HepG2 (cell line): Measurements from ENCODE around the gene SCFD1. TPM values are rescaled to one million over a fixed set of nuclear protein-coding genes. Genes with fewer than 3 reads are reported as not detected.

Experiments used
- AGO1 ChIP-seq: fragments of 200-400 bp; formaldehyde crosslinking; IDR thresholded peaks from 2 replicates; pipeline ENCODE4 v1.6.1; 2017; ENCODE audit warnings: mild to moderate bottlenecking, low read depth, low read length, moderate library complexity; ENCODE audit not compliant: poor library complexity, severe bottlenecking
- ARNTL ChIP-seq: sonication (generic); formaldehyde crosslinking; IDR thresholded peaks from 2 replicates; pipeline ENCODE4 v1.4.0; 2020; ENCODE audit warnings: mild to moderate bottlenecking, missing genetic modification reagents
- GRHL1 ChIP-seq: sonication (generic); formaldehyde crosslinking; conservative IDR thresholded peaks from 2 replicates; pipeline ENCODE4 v1.8.0; 2022; ENCODE audit warnings: missing genetic modification reagents
- HHEX ChIP-seq: IDR thresholded peaks from 2 replicates; pipeline ENCODE4 v1.6.1; 2016; ENCODE audit warnings: control low read depth
- MED1 ChIP-seq: sonication (generic); formaldehyde crosslinking; IDR thresholded peaks from 2 replicates; pipeline ENCODE4 v1.4.0; 2020; ENCODE audit warnings: missing genetic modification reagents
- NFKBIZ ChIP-seq: IDR thresholded peaks from 2 replicates; pipeline ENCODE4 v1.6.1; 2018; ENCODE audit warnings: missing genetic modification reagents, missing compliant biosample characterization
- POGZ ChIP-seq: sonication (generic); formaldehyde crosslinking; IDR thresholded peaks from 2 replicates; pipeline ENCODE4 v1.4.0; 2020; ENCODE audit warnings: mild to moderate bottlenecking, missing genetic modification reagents
- RORA ChIP-seq: sonication (generic); formaldehyde crosslinking; IDR thresholded peaks from 2 replicates; pipeline ENCODE4 v1.5.0; 2020; ENCODE audit warnings: mild to moderate bottlenecking, missing genetic modification reagents, moderate library complexity
- SOX13 ChIP-seq, 3 experiments: fragments of 450-650 bp in 1 of 3; sonication (generic) in 1 of 3; formaldehyde crosslinking in 1 of 3; IDR thresholded peaks in 2 of 3; conservative IDR thresholded peaks in 1 of 3; 2 replicates each; pipeline versions ENCODE4 v1.5.0 to v1.6.1; 2016 to 2020; ENCODE audit warnings: antibody characterized with exemption in 1 of 3, mild to moderate bottlenecking in 1 of 3, missing compliant biosample characterization in 1 of 3, missing genetic modification reagents in 1 of 3, moderate library complexity in 1 of 3
- TCF7L2 ChIP-seq: IDR thresholded peaks from 2 replicates; pipeline ENCODE4 v1.6.1; 2011; ENCODE audit warnings: mild to moderate bottlenecking, low read depth, low read length, moderate library complexity
- TMF1 ChIP-seq: sonication (generic); formaldehyde crosslinking; IDR thresholded peaks from 2 replicates; pipeline ENCODE4 v1.8.1; 2022; ENCODE audit warnings: low read depth, missing genetic modification reagents
- TP53 ChIP-seq: sonication (generic); formaldehyde crosslinking; conservative IDR thresholded peaks from 2 replicates; pipeline ENCODE4 v1.4.0; 2020; ENCODE audit warnings: missing genetic modification reagents
- WIZ ChIP-seq: sonication (generic); formaldehyde crosslinking; IDR thresholded peaks from 2 replicates; pipeline ENCODE4 v1.5.1; 2020; ENCODE audit warnings: mild to moderate bottlenecking, missing genetic modification reagents
- ZNF232 ChIP-seq: sonication (generic); formaldehyde crosslinking; IDR thresholded peaks from 2 replicates; pipeline ENCODE4 v1.4.0; 2020; ENCODE audit warnings: missing genetic modification reagents, borderline replicate concordance
- ZNF235 ChIP-seq: sonication (generic); formaldehyde crosslinking; IDR thresholded peaks from 2 replicates; pipeline ENCODE4 v1.8.1; 2023; ENCODE audit warnings: mild to moderate bottlenecking, missing genetic modification reagents, borderline replicate concordance
- ZNF441 ChIP-seq: sonication (generic); formaldehyde crosslinking; IDR thresholded peaks from 2 replicates; pipeline ENCODE4 v1.7.0; 2021; ENCODE audit warnings: missing genetic modification reagents, borderline replicate concordance
- ZNF749 ChIP-seq: sonication (generic); formaldehyde crosslinking; IDR thresholded peaks from 2 replicates; pipeline ENCODE4 v1.8.0; 2022; ENCODE audit warnings: mild to moderate bottlenecking, missing genetic modification reagents, moderate library complexity, borderline replicate concordance
- ZNF792 ChIP-seq: IDR thresholded peaks from 2 replicates; pipeline ENCODE4 v1.6.1; 2016
- polyA plus RNA-seq, 8 experiments: library from polyadenylated mRNA; depleted of rRNA in 3 of 8; stranded (reverse) in 7 of 8; unstranded in 1 of 8; fragments of >200 nt; fragmentation: Illumina TruSeq in 4 of 8; extraction: Trizol in 4 of 8; gene quantifications; 2 replicates each; pipeline versions ENCODE4 v1.2.1 to v1.2.3, GENCODE V29; 2011 to 2016; ENCODE audit warnings: low read depth in 4 of 8, missing spikeins in 1 of 8, mixed read lengths in 1 of 8; ENCODE audit not compliant: insufficient read depth in 1 of 8
- total RNA-seq, 5 experiments: library from RNA; depleted of rRNA; stranded (reverse); fragments of >200 nt; fragmentation: Illumina TruSeq; extraction: Trizol; gene quantifications; 2 replicates each; pipeline ENCODE4 v1.2.3, GENCODE V29; 2016; ENCODE audit warnings: low read depth in 1 of 5
- TF ChIP-seq, protein P1 (sequence below): IDR thresholded peaks from 2 replicates; pipeline ENCODE4 v1.6.1; 2016; ENCODE audit warnings: control low read depth
- TF ChIP-seq, protein P2 (sequence below): sonication (generic); formaldehyde crosslinking; IDR thresholded peaks from 2 replicates; pipeline ENCODE4 v1.8.0; 2022; ENCODE audit warnings: mild to moderate bottlenecking, missing genetic modification reagents, moderate library complexity
- TF ChIP-seq, protein P3 (sequence below): sonication (generic); formaldehyde crosslinking; IDR thresholded peaks from 2 replicates; pipeline ENCODE4 v1.5.1; 2020; ENCODE audit warnings: mild to moderate bottlenecking, moderate library complexity, missing genetic modification reagents
- TF ChIP-seq, protein P4 (sequence below): sonication (generic); formaldehyde crosslinking; IDR thresholded peaks from 2 replicates; pipeline ENCODE4 v1.8.1; 2022; ENCODE audit warnings: mild to moderate bottlenecking, missing genetic modification reagents
- TF ChIP-seq, protein P5 (sequence below): IDR thresholded peaks from 2 replicates; pipeline ENCODE4 v1.6.1; 2012; ENCODE audit warnings: low read depth, low read length, improper control_type of control experiment

SCFD1 gene
- total and polyA plus RNA-seq, 2 of the 13 experiments (the other 11 are each of a cell fraction or from before 2014, with no cell fraction given), result 235 to 256 TPM

DNA sequence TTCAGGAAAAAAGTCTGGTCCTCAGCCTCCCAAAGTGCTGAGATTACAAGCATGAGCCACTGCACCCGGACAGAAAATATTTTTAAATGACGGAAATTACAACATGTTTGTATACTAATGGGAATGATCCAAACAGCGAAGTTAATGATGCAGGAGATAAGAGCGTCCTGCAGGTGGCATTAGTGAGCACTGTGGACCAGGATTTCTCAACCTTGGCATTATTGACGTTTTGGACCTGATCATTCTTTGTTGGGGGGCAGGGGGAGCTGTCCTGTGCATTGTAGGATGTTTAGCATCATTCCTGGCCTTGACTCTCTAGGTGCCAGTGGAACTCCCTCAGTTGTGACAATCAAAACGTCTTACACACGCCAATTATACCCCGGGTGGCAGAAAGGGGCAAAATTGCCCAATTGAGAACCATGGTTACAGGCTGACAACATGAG lies 34.1 kb downstream of the SCFD1 start (continued):
- TF ChIP-seq GRHL1, result no peak
- TF ChIP-seq ZNF232 (CRISPR knock-in tag), result no peak
- TF ChIP-seq, protein P1, sequence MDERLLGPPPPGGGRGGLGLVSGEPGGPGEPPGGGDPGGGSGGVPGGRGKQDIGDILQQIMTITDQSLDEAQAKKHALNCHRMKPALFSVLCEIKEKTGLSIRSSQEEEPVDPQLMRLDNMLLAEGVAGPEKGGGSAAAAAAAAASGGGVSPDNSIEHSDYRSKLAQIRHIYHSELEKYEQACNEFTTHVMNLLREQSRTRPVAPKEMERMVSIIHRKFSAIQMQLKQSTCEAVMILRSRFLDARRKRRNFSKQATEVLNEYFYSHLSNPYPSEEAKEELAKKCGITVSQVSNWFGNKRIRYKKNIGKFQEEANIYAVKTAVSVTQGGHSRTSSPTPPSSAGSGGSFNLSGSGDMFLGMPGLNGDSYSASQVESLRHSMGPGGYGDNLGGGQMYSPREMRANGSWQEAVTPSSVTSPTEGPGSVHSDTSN (CRISPR knock-in tag), result no peak
- TF ChIP-seq, protein P2, sequence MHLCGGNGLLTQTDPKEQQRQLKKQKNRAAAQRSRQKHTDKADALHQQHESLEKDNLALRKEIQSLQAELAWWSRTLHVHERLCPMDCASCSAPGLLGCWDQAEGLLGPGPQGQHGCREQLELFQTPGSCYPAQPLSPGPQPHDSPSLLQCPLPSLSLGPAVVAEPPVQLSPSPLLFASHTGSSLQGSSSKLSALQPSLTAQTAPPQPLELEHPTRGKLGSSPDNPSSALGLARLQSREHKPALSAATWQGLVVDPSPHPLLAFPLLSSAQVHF (CRISPR knock-in tag), result no peak
- no peak for TF ChIP-seq NFKBIZ
- no peak for TF ChIP-seq TP53 (CRISPR knock-in tag)
- TF ChIP-seq, protein P3, sequence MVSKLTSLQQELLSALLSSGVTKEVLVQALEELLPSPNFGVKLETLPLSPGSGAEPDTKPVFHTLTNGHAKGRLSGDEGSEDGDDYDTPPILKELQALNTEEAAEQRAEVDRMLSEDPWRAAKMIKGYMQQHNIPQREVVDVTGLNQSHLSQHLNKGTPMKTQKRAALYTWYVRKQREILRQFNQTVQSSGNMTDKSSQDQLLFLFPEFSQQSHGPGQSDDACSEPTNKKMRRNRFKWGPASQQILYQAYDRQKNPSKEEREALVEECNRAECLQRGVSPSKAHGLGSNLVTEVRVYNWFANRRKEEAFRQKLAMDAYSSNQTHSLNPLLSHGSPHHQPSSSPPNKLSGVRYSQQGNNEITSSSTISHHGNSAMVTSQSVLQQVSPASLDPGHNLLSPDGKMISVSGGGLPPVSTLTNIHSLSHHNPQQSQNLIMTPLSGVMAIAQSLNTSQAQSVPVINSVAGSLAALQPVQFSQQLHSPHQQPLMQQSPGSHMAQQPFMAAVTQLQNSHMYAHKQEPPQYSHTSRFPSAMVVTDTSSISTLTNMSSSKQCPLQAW (CRISPR knock-in tag), result 0 out of 2 replicates have a peak, but pooled peaks have one; percentile 55
- TF ChIP-seq ZNF792, result no peak
- no peak for TF ChIP-seq AGO1
- TF ChIP-seq RORA (CRISPR knock-in tag), result no peak
- TF ChIP-seq ZNF441, result no peak
- no peak for TF ChIP-seq ZNF235 (CRISPR knock-in tag)
- no peak for TF ChIP-seq MED1
- TF ChIP-seq WIZ (CRISPR knock-in tag), result no peak
- no peak for TF ChIP-seq TCF7L2
- TF ChIP-seq HHEX (CRISPR knock-in tag), result no peak
- no peak for TF ChIP-seq TMF1 (CRISPR knock-in tag)
- no peak for TF ChIP-seq ZNF749 (CRISPR knock-in tag)
- TF ChIP-seq ARNTL (CRISPR knock-in tag), result no peak
- TF ChIP-seq, protein P4, sequence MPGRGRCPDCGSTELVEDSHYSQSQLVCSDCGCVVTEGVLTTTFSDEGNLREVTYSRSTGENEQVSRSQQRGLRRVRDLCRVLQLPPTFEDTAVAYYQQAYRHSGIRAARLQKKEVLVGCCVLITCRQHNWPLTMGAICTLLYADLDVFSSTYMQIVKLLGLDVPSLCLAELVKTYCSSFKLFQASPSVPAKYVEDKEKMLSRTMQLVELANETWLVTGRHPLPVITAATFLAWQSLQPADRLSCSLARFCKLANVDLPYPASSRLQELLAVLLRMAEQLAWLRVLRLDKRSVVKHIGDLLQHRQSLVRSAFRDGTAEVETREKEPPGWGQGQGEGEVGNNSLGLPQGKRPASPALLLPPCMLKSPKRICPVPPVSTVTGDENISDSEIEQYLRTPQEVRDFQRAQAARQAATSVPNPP, result 0 out of 2 replicates have a peak, but pooled peaks have one; percentile 29
- TF ChIP-seq, protein P5, sequence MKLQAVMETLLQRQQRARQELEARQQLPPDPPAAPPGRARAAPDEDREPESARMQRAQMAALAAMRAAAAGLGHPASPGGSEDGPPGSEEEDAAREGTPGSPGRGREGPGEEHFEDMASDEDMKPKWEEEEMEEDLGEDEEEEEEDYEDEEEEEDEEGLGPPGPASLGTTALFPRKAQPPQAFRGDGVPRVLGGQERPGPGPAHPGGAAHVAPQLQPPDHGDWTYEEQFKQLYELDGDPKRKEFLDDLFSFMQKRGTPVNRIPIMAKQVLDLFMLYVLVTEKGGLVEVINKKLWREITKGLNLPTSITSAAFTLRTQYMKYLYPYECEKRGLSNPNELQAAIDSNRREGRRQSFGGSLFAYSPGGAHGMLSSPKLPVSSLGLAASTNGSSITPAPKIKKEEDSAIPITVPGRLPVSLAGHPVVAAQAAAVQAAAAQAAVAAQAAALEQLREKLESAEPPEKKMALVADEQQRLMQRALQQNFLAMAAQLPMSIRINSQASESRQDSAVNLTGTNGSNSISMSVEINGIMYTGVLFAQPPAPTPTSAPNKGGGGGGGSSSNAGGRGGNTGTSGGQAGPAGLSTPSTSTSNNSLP, result peak; percentile 74
- no peak for TF ChIP-seq SOX13 (IDR thresholded peaks at IDR 0.05)
- peak in 1 of 2 experiments; percentile 24; a peak in 1 of 4 replicates for TF ChIP-seq SOX13 (CRISPR knock-in tag; conservative IDR thresholded peaks at IDR 0.05 in 1 of 2, IDR thresholded peaks at IDR 0.05 in 1 of 2)
- TF ChIP-seq POGZ (CRISPR knock-in tag), result peak; percentile 49; the same call in 1 of the 2 replicates
